GM12878 (cell line): ENCODE results near the gene PNLDC1. TPM values are rescaled to one million over a fixed set of nuclear protein-coding genes. Genes with fewer than 3 reads are reported as not detected.

Experiments
- ATF3 ChIP-seq: IDR thresholded peaks from 2 replicates; pipeline ENCODE4 v1.6.1; 2011; ENCODE audit warnings: low read depth, mild to moderate bottlenecking, low read length, moderate library complexity, borderline replicate concordance; ENCODE audit errors: extremely low read depth
- ATF7 ChIP-seq: fragments of 450-650 bp; IDR thresholded peaks from 2 replicates; pipeline ENCODE4 v1.6.1; 2016; ENCODE audit warnings: low read depth, mild to moderate bottlenecking
- BCL11A ChIP-seq: IDR thresholded peaks from 2 replicates; pipeline ENCODE4 v1.6.1; 2011; ENCODE audit warnings: low read depth, low read length
- CREB1 ChIP-seq: IDR thresholded peaks from 2 replicates; pipeline ENCODE4 v1.6.1; 2012; ENCODE audit warnings: low read depth, mild to moderate bottlenecking, inconsistent platforms
- DPF2 ChIP-seq: fragments of 450-650 bp; IDR thresholded peaks from 2 replicates; pipeline ENCODE4 v1.6.1; 2017; ENCODE audit warnings: mild to moderate bottlenecking
- EED ChIP-seq: sonication (generic); IDR thresholded peaks from 2 replicates; pipeline ENCODE4 v1.6.1; 2016; ENCODE audit warnings: antibody characterized with exemption, low read depth
- HCFC1 ChIP-seq: fragments of 150-350 bp; IDR thresholded peaks from 2 replicates; pipeline ENCODE4 v1.6.1; 2014; ENCODE audit warnings: low read length
- IKZF1 ChIP-seq: fragments of 450-650 bp; conservative IDR thresholded peaks from 2 replicates; pipeline ENCODE4 v1.6.1; 2017; ENCODE audit warnings: antibody characterized with exemption, mild to moderate bottlenecking
- IKZF2 ChIP-seq, 2 experiments: fragments of 450-650 bp; IDR thresholded peaks; 2 replicates each; pipeline ENCODE4 v1.6.1; 2017; ENCODE audit warnings: mild to moderate bottlenecking in 2 of 2, moderate library complexity in 2 of 2
- KDM1A ChIP-seq: fragments of 200-600 bp; sonication (generic); IDR thresholded peaks from 2 replicates; pipeline ENCODE4 v1.6.1; 2016; ENCODE audit warnings: borderline replicate concordance
- MEF2B ChIP-seq: fragments of 450-650 bp; IDR thresholded peaks from 2 replicates; pipeline ENCODE4 v1.6.1; 2018; ENCODE audit warnings: mild to moderate bottlenecking, moderate library complexity; ENCODE audit not compliant: partially characterized antibody, poor library complexity, severe bottlenecking
- MXI1 ChIP-seq: fragments of 150-350 bp; IDR thresholded peaks from 2 replicates; pipeline ENCODE4 v1.6.1; 2011; ENCODE audit warnings: low read depth, mild to moderate bottlenecking, inconsistent platforms, low read length, improper control_type of control experiment
- NR2C1 ChIP-seq: fragments of 450-650 bp; IDR thresholded peaks from 2 replicates; pipeline ENCODE4 v1.6.1; 2017; ENCODE audit warnings: antibody characterized with exemption, mild to moderate bottlenecking, moderate library complexity
- PML ChIP-seq: IDR thresholded peaks from 2 replicates; pipeline ENCODE4 v1.6.1; 2012; ENCODE audit warnings: low read length, inconsistent platforms
- REST ChIP-seq: IDR thresholded peaks from 2 replicates; pipeline ENCODE4 v1.6.1; 2012; ENCODE audit warnings: mild to moderate bottlenecking, low read depth, low read length
- USF2 ChIP-seq: IDR thresholded peaks from 2 replicates; pipeline ENCODE4 v1.6.1; 2011; ENCODE audit warnings: low read depth, low read length, improper control_type of control experiment, borderline replicate concordance
- YBX1 ChIP-seq: fragments of 450-650 bp; IDR thresholded peaks from 2 replicates; pipeline ENCODE4 v1.6.1; 2016; ENCODE audit warnings: antibody characterized with exemption
- ZNF274 ChIP-seq: IDR thresholded peaks from one replicate; pipeline ENCODE4 v1.8.0; 2011; ENCODE audit not compliant: insufficient read length, insufficient read depth
- polyA plus RNA-seq, 11 experiments: library from polyadenylated mRNA; depleted of rRNA in 4 of 11; unstranded in 6 of 11; stranded (reverse) in 5 of 11; fragments of >200 nt; fragmentation: Nextera tagmentation in 4 of 11; fragmentation: Illumina TruSeq in 1 of 11; extraction: Ambion mirVana in 4 of 11; extraction: Trizol in 1 of 11; gene quantifications; 1 replicate in 1 of 11; 2 replicates in 10 of 11; pipeline versions ENCODE4 v1.2.1 to v1.2.3, GENCODE V29; 2011 to 2016; ENCODE audit warnings: inconsistent platforms in 2 of 11, missing spikeins in 2 of 11, low read depth in 1 of 11
- total RNA-seq, 4 experiments: library from RNA; depleted of rRNA in 3 of 4; stranded (reverse); fragments of >200 nt in 3 of 4; fragmentation: Illumina TruSeq in 1 of 4; extraction: Trizol in 1 of 4; gene quantifications; 2 replicates each; pipeline versions ENCODE4 v1.2.1 to v1.2.3, GENCODE V29; 2013 to 2021
- TF ChIP-seq, protein P1 (sequence below): fragments of 450-650 bp; conservative IDR thresholded peaks from 2 replicates; pipeline ENCODE4 v1.6.1; 2017; ENCODE audit warnings: mild to moderate bottlenecking, moderate library complexity
- TF ChIP-seq, protein P2 (sequence below): IDR thresholded peaks from 2 replicates; pipeline ENCODE4 v1.6.1; 2012; ENCODE audit warnings: low read length, inconsistent platforms
- TF ChIP-seq, protein P3 (sequence below): IDR thresholded peaks from 2 replicates; pipeline ENCODE4 v1.6.1; 2012; ENCODE audit warnings: low read depth, low read length, improper control_type of control experiment

The PNLDC1 gene
- total and polyA plus RNA-seq, 10 of the 15 experiments (the other 5 are each of a cell fraction or from before 2014, with no cell fraction given), result 0.06 to 0.25 (median 0.09) TPM; not detected in 2

DNA sequence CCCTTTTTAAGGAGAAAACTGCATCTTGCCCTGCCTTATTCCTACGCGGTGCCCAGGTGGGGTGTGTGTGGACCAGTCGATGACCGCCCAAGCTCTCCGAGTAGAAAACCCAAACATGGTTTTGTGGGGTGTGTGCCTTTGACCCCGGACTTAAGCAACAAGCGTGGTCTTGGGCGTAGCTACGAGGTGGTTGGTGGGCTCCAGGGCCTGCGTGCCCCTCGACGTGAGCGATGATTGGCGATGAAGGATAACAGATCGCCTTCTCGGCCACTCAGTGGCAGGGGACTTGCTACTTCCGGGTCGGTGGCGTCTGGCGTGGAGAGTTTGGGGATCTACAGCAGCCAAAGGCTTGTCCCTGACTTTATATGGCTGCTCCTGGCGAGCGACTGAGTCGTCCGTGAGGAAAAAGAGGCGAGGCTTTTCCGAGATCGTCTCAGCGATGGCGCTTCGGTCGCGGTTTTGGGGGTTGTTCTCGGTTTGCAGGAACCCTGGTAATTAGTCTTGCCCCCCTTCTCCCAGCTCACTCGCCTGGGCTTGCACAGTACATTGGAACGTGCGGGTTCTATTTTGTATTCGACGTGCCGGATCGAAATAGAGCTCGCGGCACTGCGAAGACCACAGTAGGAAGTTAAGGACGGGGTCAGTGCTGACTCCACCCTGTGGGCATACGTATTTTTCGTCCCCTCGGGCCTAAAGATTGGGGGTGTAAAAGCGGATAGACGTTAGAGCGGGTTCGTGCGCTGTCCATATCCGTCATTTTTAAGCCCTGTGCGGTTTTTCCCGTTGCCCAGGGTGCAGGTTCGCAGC lies 9.7 kb upstream of the PNLDC1 start, which contains the start of gene MRPL18 (continued):
- no peak for TF ChIP-seq BCL11A
- no peak for TF ChIP-seq MEF2B
- TF ChIP-seq, protein P1, sequence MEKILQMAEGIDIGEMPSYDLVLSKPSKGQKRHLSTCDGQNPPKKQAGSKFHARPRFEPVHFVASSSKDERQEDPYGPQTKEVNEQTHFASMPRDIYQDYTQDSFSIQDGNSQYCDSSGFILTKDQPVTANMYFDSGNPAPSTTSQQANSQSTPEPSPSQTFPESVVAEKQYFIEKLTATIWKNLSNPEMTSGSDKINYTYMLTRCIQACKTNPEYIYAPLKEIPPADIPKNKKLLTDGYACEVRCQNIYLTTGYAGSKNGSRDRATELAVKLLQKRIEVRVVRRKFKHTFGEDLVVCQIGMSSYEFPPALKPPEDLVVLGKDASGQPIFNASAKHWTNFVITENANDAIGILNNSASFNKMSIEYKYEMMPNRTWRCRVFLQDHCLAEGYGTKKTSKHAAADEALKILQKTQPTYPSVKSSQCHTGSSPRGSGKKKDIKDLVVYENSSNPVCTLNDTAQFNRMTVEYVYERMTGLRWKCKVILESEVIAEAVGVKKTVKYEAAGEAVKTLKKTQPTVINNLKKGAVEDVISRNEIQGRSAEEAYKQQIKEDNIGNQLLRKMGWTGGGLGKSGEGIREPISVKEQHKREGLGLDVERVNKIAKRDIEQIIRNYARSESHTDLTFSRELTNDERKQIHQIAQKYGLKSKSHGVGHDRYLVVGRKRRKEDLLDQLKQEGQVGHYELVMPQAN, result peak; percentile 92; the same call in 1 of the 2 replicates
- TF ChIP-seq PML, result peak; percentile 75; the same call in 1 of the 2 replicates
- TF ChIP-seq IKZF1, result no peak
- peak in 1 of 2 experiments; percentile 21; a peak in 1 of 4 replicates for TF ChIP-seq IKZF2 (IDR thresholded peaks at IDR 0.05)
- no peak for TF ChIP-seq YBX1
- no peak for TF ChIP-seq ATF3
- peak; percentile 46 for TF ChIP-seq HCFC1
- TF ChIP-seq DPF2, result peak; percentile 96
- peak; percentile 96 for TF ChIP-seq MXI1
- peak; percentile 86 for TF ChIP-seq CREB1
- peak; percentile 95 for TF ChIP-seq NR2C1
- TF ChIP-seq ATF7, result no peak
- TF ChIP-seq KDM1A, result no peak
- TF ChIP-seq, protein P2, sequence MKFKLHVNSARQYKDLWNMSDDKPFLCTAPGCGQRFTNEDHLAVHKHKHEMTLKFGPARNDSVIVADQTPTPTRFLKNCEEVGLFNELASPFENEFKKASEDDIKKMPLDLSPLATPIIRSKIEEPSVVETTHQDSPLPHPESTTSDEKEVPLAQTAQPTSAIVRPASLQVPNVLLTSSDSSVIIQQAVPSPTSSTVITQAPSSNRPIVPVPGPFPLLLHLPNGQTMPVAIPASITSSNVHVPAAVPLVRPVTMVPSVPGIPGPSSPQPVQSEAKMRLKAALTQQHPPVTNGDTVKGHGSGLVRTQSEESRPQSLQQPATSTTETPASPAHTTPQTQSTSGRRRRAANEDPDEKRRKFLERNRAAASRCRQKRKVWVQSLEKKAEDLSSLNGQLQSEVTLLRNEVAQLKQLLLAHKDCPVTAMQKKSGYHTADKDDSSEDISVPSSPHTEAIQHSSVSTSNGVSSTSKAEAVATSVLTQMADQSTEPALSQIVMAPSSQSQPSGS, result no peak
- TF ChIP-seq USF2, result no peak
- TF ChIP-seq EED, result 0 out of 2 replicates have a peak, but pooled peaks have one; percentile 11
- TF ChIP-seq ZNF274, result no peak
- TF ChIP-seq, protein P3, sequence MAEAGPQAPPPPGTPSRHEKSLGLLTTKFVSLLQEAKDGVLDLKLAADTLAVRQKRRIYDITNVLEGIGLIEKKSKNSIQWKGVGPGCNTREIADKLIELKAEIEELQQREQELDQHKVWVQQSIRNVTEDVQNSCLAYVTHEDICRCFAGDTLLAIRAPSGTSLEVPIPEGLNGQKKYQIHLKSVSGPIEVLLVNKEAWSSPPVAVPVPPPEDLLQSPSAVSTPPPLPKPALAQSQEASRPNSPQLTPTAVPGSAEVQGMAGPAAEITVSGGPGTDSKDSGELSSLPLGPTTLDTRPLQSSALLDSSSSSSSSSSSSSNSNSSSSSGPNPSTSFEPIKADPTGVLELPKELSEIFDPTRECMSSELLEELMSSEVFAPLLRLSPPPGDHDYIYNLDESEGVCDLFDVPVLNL, result no peak
- no peak for TF ChIP-seq REST
